HEK293 (cell line): Measurements from ENCODE around the gene METTL5.
A peak's percentile ranks its signal among the peaks of the same experiment; 100 is the strongest.

Experiments
- CTCF ChIA-PET: fragments of 350-600 bp; formaldehyde crosslinking; extraction: SDS; loops from one replicate; lab custom pipeline; 2021; ENCODE audit warnings: antibody characterized with exemption; lab: Yijun Ruan, JAX
- POLR2A ChIA-PET: fragments of 300-600 bp; formaldehyde crosslinking; extraction: SDS; loops from one replicate; lab custom pipeline; 2020; ENCODE audit warnings: antibody characterized with exemption, inconsistent platforms; lab: Yijun Ruan, JAX
- H3K27ac ChIP-seq: fragments of 200-500 bp; sonication (Bioruptor generic); 2 replicates; pipeline ENCODE4 v1.5.1; 2014; ENCODE audit warnings: low read depth, low read length, control low read depth, inconsistent platforms; ENCODE audit errors: extremely low read depth
- H3K36me3 ChIP-seq, 2 experiments: fragments of 200-500 bp in 1 of 2; sonication (Bioruptor generic) in 1 of 2; 1 replicate in 1 of 2; 2 replicates in 1 of 2; pipeline ENCODE4 v1.5.1; 2014 to 2017; ENCODE audit warnings: inconsistent platforms in 2 of 2, low read length in 2 of 2; ENCODE audit not compliant: control insufficient read depth in 2 of 2, insufficient read depth in 1 of 2
- H3K4me1 ChIP-seq: fragments of 200-500 bp; sonication (Bioruptor generic); 2 replicates; pipeline ENCODE4 v1.5.1; 2014; ENCODE audit warnings: mild to moderate bottlenecking, low read length, inconsistent platforms; ENCODE audit not compliant: control insufficient read depth, insufficient read depth
- H3K4me3 ChIP-seq: 2 replicates; pipeline ENCODE4 v1.5.1; 2011; ENCODE audit warnings: low read depth, mild to moderate bottlenecking, control low read depth, low read length, moderate library complexity
- H3K9me3 ChIP-seq: fragments of 200-500 bp; sonication (Bioruptor generic); 2 replicates; pipeline ENCODE4 v1.5.1; 2014; ENCODE audit warnings: low read depth, low read length, inconsistent platforms; ENCODE audit not compliant: control insufficient read depth, insufficient read depth
- EGR2 ChIP-seq: fragments of 450-650 bp; formaldehyde crosslinking; IDR thresholded peaks from 2 replicates; pipeline ENCODE4 v1.5.1; 2016; ENCODE audit warnings: low read depth, missing biosample characterization, missing genetic modification characterization
- GLIS2 ChIP-seq: fragments of 450-650 bp; formaldehyde crosslinking; IDR thresholded peaks from 2 replicates; pipeline ENCODE4 v1.5.1; 2016; ENCODE audit warnings: missing biosample characterization, missing genetic modification characterization
- PRDM6 ChIP-seq: fragments of 450-650 bp; formaldehyde crosslinking; IDR thresholded peaks from 2 replicates; pipeline ENCODE4 v1.5.1; 2017; ENCODE audit warnings: missing biosample characterization, missing genetic modification characterization
- REPIN1 ChIP-seq: fragments of 450-650 bp; formaldehyde crosslinking; IDR thresholded peaks from 2 replicates; pipeline ENCODE4 v1.5.1; 2017; ENCODE audit warnings: missing biosample characterization, missing genetic modification characterization, low read depth
- ZBTB10 ChIP-seq: fragments of 450-650 bp; formaldehyde crosslinking; IDR thresholded peaks from 2 replicates; pipeline ENCODE4 v1.5.1; 2016; ENCODE audit warnings: missing biosample characterization, missing genetic modification characterization
- ZBTB6 ChIP-seq: fragments of 450-650 bp; formaldehyde crosslinking; IDR thresholded peaks from 2 replicates; pipeline ENCODE4 v1.5.1; 2017; ENCODE audit warnings: missing biosample characterization, missing genetic modification characterization
- ZBTB7A ChIP-seq: fragments of 450-650 bp; formaldehyde crosslinking; IDR thresholded peaks from 2 replicates; pipeline ENCODE4 v1.5.1; 2016; ENCODE audit warnings: low read depth, missing biosample characterization, missing genetic modification characterization
- ZFP41 ChIP-seq: fragments of 450-650 bp; formaldehyde crosslinking; IDR thresholded peaks from 2 replicates; pipeline ENCODE4 v1.5.1; 2016; ENCODE audit warnings: missing biosample characterization, missing genetic modification characterization, borderline replicate concordance
- ZNF169 ChIP-seq: fragments of 450-650 bp; formaldehyde crosslinking; IDR thresholded peaks from 2 replicates; pipeline ENCODE4 v1.5.1; 2016; ENCODE audit warnings: missing biosample characterization, missing genetic modification characterization
- ZNF214 ChIP-seq: fragments of 450-650 bp; formaldehyde crosslinking; IDR thresholded peaks from 2 replicates; pipeline ENCODE4 v1.5.1; 2017; ENCODE audit warnings: missing biosample characterization, mild to moderate bottlenecking, missing genetic modification characterization, borderline replicate concordance
- ZNF280D ChIP-seq: fragments of 450-650 bp; formaldehyde crosslinking; IDR thresholded peaks from 2 replicates; pipeline ENCODE4 v1.5.1; 2016; ENCODE audit warnings: missing biosample characterization, missing genetic modification characterization
- ZNF335 ChIP-seq: fragments of 450-650 bp; formaldehyde crosslinking; conservative IDR thresholded peaks from 2 replicates; pipeline ENCODE4 v1.5.1; 2016; ENCODE audit warnings: missing biosample characterization, missing genetic modification characterization
- ZNF37A ChIP-seq: fragments of 450-650 bp; IDR thresholded peaks from 2 replicates; pipeline ENCODE4 v1.5.1; 2018; ENCODE audit warnings: missing biosample characterization, missing genetic modification characterization
- ZNF394 ChIP-seq: fragments of 450-650 bp; formaldehyde crosslinking; IDR thresholded peaks from 2 replicates; pipeline ENCODE4 v1.5.1; 2016; ENCODE audit warnings: missing biosample characterization, missing genetic modification characterization, mild to moderate bottlenecking, moderate library complexity, borderline replicate concordance
- ZNF433 ChIP-seq: fragments of 450-650 bp; formaldehyde crosslinking; IDR thresholded peaks from 2 replicates; pipeline ENCODE4 v1.5.1; 2016; ENCODE audit warnings: missing biosample characterization, missing genetic modification characterization, low read depth
- ZNF529 ChIP-seq: fragments of 450-650 bp; formaldehyde crosslinking; IDR thresholded peaks from 2 replicates; pipeline ENCODE4 v1.5.1; 2017; ENCODE audit warnings: missing genetic modification characterization, missing biosample characterization; ENCODE audit not compliant: insufficient replicate concordance
- ZNF544 ChIP-seq: fragments of 450-650 bp; formaldehyde crosslinking; IDR thresholded peaks from 2 replicates; pipeline ENCODE4 v1.5.0; 2017; ENCODE audit warnings: missing biosample characterization, missing genetic modification characterization
- ZNF571 ChIP-seq: fragments of 450-650 bp; formaldehyde crosslinking; IDR thresholded peaks from 2 replicates; pipeline ENCODE4 v1.5.0; 2017; ENCODE audit warnings: missing biosample characterization, missing genetic modification characterization
- ZNF664 ChIP-seq: fragments of 450-650 bp; formaldehyde crosslinking; IDR thresholded peaks from 2 replicates; pipeline ENCODE4 v1.5.1; 2016; ENCODE audit warnings: missing biosample characterization, missing genetic modification characterization
- ZNF692 ChIP-seq: fragments of 450-650 bp; formaldehyde crosslinking; IDR thresholded peaks from 2 replicates; pipeline ENCODE4 v1.5.1; 2016; ENCODE audit warnings: missing biosample characterization, missing genetic modification characterization
- ZSCAN16 ChIP-seq: fragments of 450-650 bp; formaldehyde crosslinking; IDR thresholded peaks from 2 replicates; pipeline ENCODE4 v1.5.1; 2016; ENCODE audit warnings: missing biosample characterization, missing genetic modification characterization

The METTL5 gene

GRCh38 chr2:169778446-169778845 is 46.3 kb downstream of the METTL5 start:
- TF ChIP-seq PRDM6 (tag by site-specific recombination) (no peak), ZBTB7A (no peak), ZNF664 (no peak), GLIS2 (no peak), ZNF37A (tag by site-specific recombination) (no peak), ZNF529 (tag by site-specific recombination) (no peak), ZNF280D (tag by site-specific recombination) (no peak), ZNF544 (tag by site-specific recombination) (no peak), ZNF169 (tag by site-specific recombination) (no peak), ZNF433 (tag by site-specific recombination) (no peak), ZBTB6 (no peak), REPIN1 (tag by site-specific recombination) (no peak), ZNF394 (tag by site-specific recombination) (no peak), ZNF692 (tag by site-specific recombination) (no peak)
- Histone ChIP-seq H3K36me3 (no peaks in the 10 kb centered on the region), H3K9me3 (no peaks in the 10 kb centered on the region), H3K4me1 (peaks cover 6% of the 10 kb centered on the region; the same call in 1 of the 2 replicates), H3K27ac (no peak overlapping the region), H3K4me3 (no peak overlapping the region)
- ChIA-PET CTCF (no interaction called here), POLR2A (no interaction called here)

- no peaks in the 10 kb centered on the region for H3K36me3 ChIP-seq
- H3K27ac ChIP-seq = no peak overlapping the region; the same call in 1 of the 2 replicates
- no peak overlapping the region for H3K4me3 ChIP-seq
- POLR2A ChIA-PET = interaction anchor here (1.0 to 1.4 kb wide), 3 partner anchors 22 to 82 kb away, joined by 3 read pairs; partner anchors contain the start of genes CFAP210, PHOSPHO2, SSB and UBR3
- H3K4me1 ChIP-seq = peaks cover 6% of the 10 kb centered on the region; the same call in 1 of the 2 replicates
- TF ChIP-seq ZBTB10 (tag by site-specific recombination) (no peak), ZFP41 (tag by site-specific recombination) (no peak), ZNF571 (tag by site-specific recombination) (no peak), ZNF214 (tag by site-specific recombination) (no peak), ZNF335 (tag by site-specific recombination) (peak; percentile 30; the same call in 1 of the 2 replicates), EGR2 (tag by site-specific recombination) (no peak), ZSCAN16 (no peak)
- TF ChIP-seq, all 188 proteins: peak for 1
- CTCF ChIA-PET = interaction anchor here (0.9 kb wide), 1 partner anchor 14 kb away, joined by 3 read pairs; no protein-coding TSS in a partner anchor
- no peaks in the 10 kb centered on the region for H3K9me3 ChIP-seq
These were observed 48.4 kb downstream of the METTL5 start for GRCh38 chr2:169776252-169776761.
